Ascending aorta (tissue), 2 donors: ENCODE data around the gene WBP1L. TPM values are rescaled to one million over a fixed set of nuclear protein-coding genes. Genes with fewer than 3 reads are reported as not detected.
A peak's percentile ranks its signal among the peaks of the same experiment; 100 is the strongest.
"Not testable (repeated sequence)": the region's sequence is repeated elsewhere in the genome, so short reads cannot be mapped to it uniquely, and the experiment has no call there.

Source experiments
- DNase-seq, 2 donors: peaks; one replicate each; pipeline ENCODE4 v3.0.0-alpha.2; 2019; ENCODE audit warnings: low spot score in 2 of 2
- H3K27ac ChIP-seq, 2 donors: fragments of 200-600 bp; sonication (generic); one replicate each; pipeline ENCODE4 v1.5.1; 2016 to 2017; ENCODE audit warnings: mild to moderate bottlenecking in 1 of 2
- H3K27me3 ChIP-seq: fragments of 200-600 bp; sonication (generic); one replicate; pipeline ENCODE4 v1.5.1; 2017
- H3K36me3 ChIP-seq, 2 donors: fragments of 200-600 bp; sonication (generic); one replicate each; pipeline ENCODE4 v1.5.1; 2016
- H3K4me1 ChIP-seq, 2 donors: fragments of 200-600 bp; sonication (generic); one replicate each; pipeline ENCODE4 v1.5.1; 2016 to 2017; ENCODE audit warnings: mild to moderate bottlenecking in 1 of 2
- H3K4me3 ChIP-seq, 2 donors: fragments of 200-600 bp; sonication (generic); one replicate each; pipeline ENCODE4 v1.5.1; 2016 to 2017; ENCODE audit warnings: mild to moderate bottlenecking in 1 of 2
- H3K9me3 ChIP-seq, 2 donors: fragments of 200-600 bp; sonication (generic); one replicate each; pipeline ENCODE4 v1.5.1; 2016
- intact Hi-C: fragments of 100-400 bp; cut with DNase I; formaldehyde crosslinking; loops from one replicate; pipeline ENCODE4 v1.15.1; 2023
- total RNA-seq: library from RNA; depleted of rRNA; stranded (reverse); fragments of >200 nt; gene quantifications from one replicate; pipeline ENCODE4 v1.1.0, GENCODE V29; 2016
- TF ChIP-seq, protein P1 (sequence below), 3 experiments: fragments of 200-600 bp in 2 of 3; fragments of 450-650 bp in 1 of 3; sonication (generic) in 2 of 3; IDR thresholded peaks; one replicate each; pipeline ENCODE4 v1.5.1; 2016 to 2019; ENCODE audit warnings: antibody characterized with exemption in 3 of 3, mild to moderate bottlenecking in 1 of 3, moderate library complexity in 1 of 3

Gene WBP1L
- total RNA-seq, 1 donor from 2014 or later: 107 TPM

DNA sequence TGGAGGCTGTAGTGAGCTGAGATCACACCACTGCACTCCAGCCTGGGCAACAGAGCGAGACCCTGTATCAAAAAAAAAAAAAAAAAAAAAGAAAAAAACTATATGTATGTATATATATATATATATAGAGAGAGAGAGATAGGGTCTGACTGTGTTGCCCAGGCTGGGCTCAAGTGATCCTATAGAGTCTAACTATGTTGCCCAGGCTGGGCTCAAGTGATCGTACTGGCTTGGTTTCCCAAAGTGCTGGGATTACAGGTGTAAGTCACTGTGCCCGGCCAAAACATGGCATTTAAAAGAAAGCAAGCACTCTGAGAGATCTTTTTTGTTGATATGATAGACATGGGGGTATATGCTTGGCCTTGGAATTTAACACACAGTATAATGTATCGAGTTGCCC lies 73.4 kb downstream of the WBP1L start:
- no peaks in the 10 kb centered on the region for H3K27me3 ChIP-seq
- TF ChIP-seq, protein P1, sequence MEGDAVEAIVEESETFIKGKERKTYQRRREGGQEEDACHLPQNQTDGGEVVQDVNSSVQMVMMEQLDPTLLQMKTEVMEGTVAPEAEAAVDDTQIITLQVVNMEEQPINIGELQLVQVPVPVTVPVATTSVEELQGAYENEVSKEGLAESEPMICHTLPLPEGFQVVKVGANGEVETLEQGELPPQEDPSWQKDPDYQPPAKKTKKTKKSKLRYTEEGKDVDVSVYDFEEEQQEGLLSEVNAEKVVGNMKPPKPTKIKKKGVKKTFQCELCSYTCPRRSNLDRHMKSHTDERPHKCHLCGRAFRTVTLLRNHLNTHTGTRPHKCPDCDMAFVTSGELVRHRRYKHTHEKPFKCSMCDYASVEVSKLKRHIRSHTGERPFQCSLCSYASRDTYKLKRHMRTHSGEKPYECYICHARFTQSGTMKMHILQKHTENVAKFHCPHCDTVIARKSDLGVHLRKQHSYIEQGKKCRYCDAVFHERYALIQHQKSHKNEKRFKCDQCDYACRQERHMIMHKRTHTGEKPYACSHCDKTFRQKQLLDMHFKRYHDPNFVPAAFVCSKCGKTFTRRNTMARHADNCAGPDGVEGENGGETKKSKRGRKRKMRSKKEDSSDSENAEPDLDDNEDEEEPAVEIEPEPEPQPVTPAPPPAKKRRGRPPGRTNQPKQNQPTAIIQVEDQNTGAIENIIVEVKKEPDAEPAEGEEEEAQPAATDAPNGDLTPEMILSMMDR (IDR thresholded peaks at IDR 0.05): no peak
- no peak for DNase-seq
- H3K4me1 ChIP-seq: peaks cover 23 to 42% of the 10 kb centered on the region in 2 donors
- H3K9me3 ChIP-seq: no peaks in the 10 kb centered on the region
- no peak overlapping the region for H3K4me3 ChIP-seq
- peak overlapping the region; percentile 95 to 99 for H3K27ac ChIP-seq
- peaks cover 20 to 21% of the 10 kb centered on the region in 2 donors for H3K36me3 ChIP-seq
- intact Hi-C loops: loop anchor here (2.0 kb wide), 1 partner anchor 74 kb away; the partner anchor contains the start of gene WBP1L

DNA sequence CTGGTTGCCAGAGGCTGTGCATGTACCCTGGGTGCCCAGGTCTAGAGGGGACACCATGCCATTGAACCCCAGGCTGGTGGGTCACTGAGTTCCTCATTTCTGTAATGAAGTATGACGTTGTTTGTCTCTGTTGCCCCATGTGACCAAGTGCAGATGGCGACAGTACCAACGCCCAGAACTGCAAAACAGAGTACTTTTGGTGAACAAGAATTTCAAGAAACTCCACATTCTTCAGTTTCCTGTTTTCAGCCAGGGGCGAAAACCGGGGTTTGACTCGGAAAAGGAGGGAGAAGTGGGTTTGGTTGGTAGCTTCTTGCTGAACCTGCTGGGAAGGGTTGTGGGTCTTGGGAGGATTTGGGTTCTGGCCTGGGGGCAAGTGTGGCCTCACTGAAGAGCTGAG lies 75.3 kb downstream of the WBP1L start:
- TF ChIP-seq, protein P1 (IDR thresholded peaks at IDR 0.05): no peak
- H3K27ac ChIP-seq: peak overlapping the region; percentile 95 to 99

DNA sequence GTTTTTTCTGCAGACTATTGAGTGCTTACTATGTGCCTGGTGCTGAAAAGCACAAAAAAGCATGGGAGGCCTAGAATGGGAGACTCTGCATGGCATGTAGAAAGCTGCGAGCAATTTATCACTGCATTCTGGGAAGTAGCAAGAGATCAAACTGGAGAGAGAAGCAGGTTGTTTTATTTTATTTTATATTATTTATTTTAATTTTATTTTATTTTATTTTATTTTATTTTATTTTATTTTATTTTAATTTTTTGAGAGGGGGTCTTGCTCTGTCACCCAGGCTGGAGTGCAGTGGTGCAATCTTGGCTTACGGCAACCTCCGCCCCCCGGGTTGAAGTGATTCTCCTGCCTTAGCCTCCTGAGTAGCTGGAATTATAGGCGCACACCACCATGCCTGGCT lies 76.3 kb downstream of the WBP1L start:
- intact Hi-C loops, H3K9me3 ChIP-seq, H3K27me3 ChIP-seq, H3K4me3 ChIP-seq, DNase-seq, H3K36me3 ChIP-seq: not testable (repeated sequence)
- peaks cover 16 to 21% of the 10 kb centered on the region in 2 donors for H3K4me1 ChIP-seq
- H3K27ac ChIP-seq: peak overlapping the region; percentile 46 to 99

More for the DNA sequence above, 75.3 kb downstream of the WBP1L start:
- Histone ChIP-seq H3K4me3 (no peak overlapping the region), H3K4me1 (peaks cover 23 to 30% of the 10 kb centered on the region in 2 donors), H3K27me3 (no peaks in the 10 kb centered on the region), H3K9me3 (no peaks in the 10 kb centered on the region), H3K36me3 (peaks cover 2% of the 10 kb centered on the region in 2 donors)
- DNase-seq: peak; percentile 53 to 79
- intact Hi-C loops: no loop called here

DNA sequence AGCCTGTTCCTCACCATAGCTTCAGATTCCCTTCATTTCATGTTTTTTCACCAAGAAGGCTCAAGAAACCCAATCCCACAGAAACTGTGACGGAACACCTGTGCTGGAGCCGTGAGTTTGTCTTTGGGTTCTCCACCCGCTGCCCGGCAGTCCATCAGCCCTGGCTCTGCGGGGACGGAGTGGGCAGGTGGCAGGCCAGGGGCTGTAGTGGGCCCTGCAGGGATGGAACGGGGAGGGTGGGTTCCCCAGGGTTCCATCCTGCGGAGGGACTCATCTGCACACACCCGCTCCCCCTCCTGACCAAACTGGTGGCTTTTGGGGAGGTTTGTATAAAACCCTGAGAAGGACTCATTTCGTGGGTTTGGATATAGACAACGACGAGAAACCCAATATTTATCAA lies 78.5 kb downstream of the WBP1L start:
- TF ChIP-seq, protein P1 (IDR thresholded peaks at IDR 0.05): no peak
- DNase-seq: no peak
- Histone ChIP-seq H3K27me3 (no peaks in the 10 kb centered on the region), H3K4me1 (peaks cover 0 to 4% of the 10 kb centered on the region in 2 donors), H3K27ac (no peak overlapping the region), H3K9me3 (no peaks in the 10 kb centered on the region), H3K4me3 (no peak overlapping the region), H3K36me3 (no peaks in the 10 kb centered on the region)
- intact Hi-C loops: no loop called here

DNA sequence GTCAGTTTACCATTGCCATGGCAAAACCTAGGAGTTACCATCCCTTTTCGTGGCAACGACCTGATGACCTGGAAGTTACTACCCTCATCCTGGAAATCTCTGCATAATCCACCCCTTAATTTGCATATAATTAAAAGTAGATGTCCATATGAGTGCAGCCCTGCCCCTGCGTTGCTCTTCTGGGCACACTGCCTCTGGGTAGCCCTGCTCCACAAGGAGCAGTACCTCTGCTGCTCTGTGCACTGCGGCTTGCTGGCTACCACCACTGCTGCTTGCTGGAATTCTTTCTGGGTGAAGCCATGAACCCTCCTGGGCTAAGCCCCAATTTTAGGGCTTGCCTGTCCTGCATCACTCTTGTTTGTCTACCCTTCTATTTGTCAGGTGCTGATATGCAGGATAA lies 80.9 kb downstream of the WBP1L start:
- Histone ChIP-seq H3K4me3 (no peak overlapping the region), H3K4me1 (no peaks in the 10 kb centered on the region), H3K27me3 (no peaks in the 10 kb centered on the region), H3K36me3 (peaks cover 0 to 7% of the 10 kb centered on the region in 2 donors), H3K9me3 (no peaks in the 10 kb centered on the region), H3K27ac (no peak overlapping the region)
- no peak for DNase-seq
- intact Hi-C loops: no loop called here
- TF ChIP-seq, protein P1 (IDR thresholded peaks at IDR 0.05): no peak

DNA sequence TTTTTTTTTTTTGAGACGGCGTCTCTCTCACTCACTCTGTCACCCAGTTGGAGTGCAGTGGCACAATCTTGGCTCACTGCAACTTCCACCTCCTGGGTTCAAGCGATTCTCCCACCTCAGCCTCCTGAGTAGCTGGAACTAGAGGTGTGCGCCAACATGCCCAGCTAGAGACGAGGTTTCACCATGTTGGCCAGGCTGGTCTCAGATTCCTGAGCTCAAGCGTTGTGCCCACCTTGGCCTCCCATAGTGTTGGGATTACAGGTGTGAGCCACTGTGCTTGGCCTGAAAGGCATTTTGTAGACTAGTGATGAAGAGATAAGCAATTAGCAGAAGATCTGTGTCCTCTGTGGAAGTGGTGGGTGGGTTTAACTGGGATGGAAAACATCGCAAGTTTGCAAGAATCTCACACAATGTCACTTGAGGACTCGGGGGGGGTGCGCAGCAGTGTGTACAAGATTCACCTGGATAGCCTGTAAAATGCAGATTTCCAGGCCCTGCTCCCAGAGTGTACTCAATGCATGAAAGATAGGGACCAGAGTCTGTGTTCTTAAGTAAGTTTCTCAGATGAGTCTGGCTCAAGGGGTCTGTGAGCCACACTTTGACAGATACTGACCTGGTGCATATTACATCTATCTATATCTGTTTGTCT lies 82.5 kb downstream of the WBP1L start:
- H3K36me3 ChIP-seq: peaks cover 0 to 12% of the 10 kb centered on the region in 2 donors
- H3K9me3 ChIP-seq: no peaks in the 10 kb centered on the region
- no peak for DNase-seq
- no peak overlapping the region for H3K4me3 ChIP-seq
- TF ChIP-seq, protein P1 (IDR thresholded peaks at IDR 0.05): no peak
- H3K27ac ChIP-seq: no peak overlapping the region
- H3K4me1 ChIP-seq: no peaks in the 10 kb centered on the region
- H3K27me3 ChIP-seq: no peaks in the 10 kb centered on the region
- intact Hi-C loops: no loop called here
